Calu3 (cell line): ENCODE data around the gene IP6K3. TPM values are rescaled to one million over a fixed set of nuclear protein-coding genes. Genes with fewer than 3 reads are reported as not detected.

Experiments
- BruUV-seq: library from RNA; stranded (reverse); fragments of 400-500 nt; replicated peaks from 2 replicates; lab custom pipeline; 2021; lab: Mats Ljungman, UMichigan
- CTCF ChIA-PET: fragments of 300-600 bp; sonication (Branson Sonifier 250); formaldehyde crosslinking; loops from one replicate; lab custom pipeline; 2022; ENCODE audit warnings: antibody characterized with exemption; lab: Charles Lee
- DNase-seq: peaks from one replicate; pipeline ENCODE4 v3.0.0; 2022
- H3K27ac Mint-ChIP-seq: one replicate; pipeline ENCODE4 v1.8.0; 2022; ENCODE audit warnings: mixed read lengths; ENCODE audit not compliant: unreplicated experiment
- H3K27me3 Mint-ChIP-seq: one replicate; pipeline ENCODE4 v1.8.0; 2022; ENCODE audit warnings: mixed read lengths; ENCODE audit not compliant: unreplicated experiment
- H3K36me3 Mint-ChIP-seq: one replicate; pipeline ENCODE4 v1.8.0; 2022; ENCODE audit warnings: mild to moderate bottlenecking, moderate library complexity, mixed read lengths; ENCODE audit not compliant: insufficient read depth, unreplicated experiment
- H3K4me1 Mint-ChIP-seq: one replicate; pipeline ENCODE4 v1.8.0; 2022; ENCODE audit warnings: mild to moderate bottlenecking, low read depth, mixed read lengths; ENCODE audit not compliant: unreplicated experiment
- H3K4me3 Mint-ChIP-seq: one replicate; pipeline ENCODE4 v1.8.0; 2022; ENCODE audit warnings: mild to moderate bottlenecking, low read depth, moderate library complexity, mixed read lengths; ENCODE audit not compliant: unreplicated experiment
- H3K9me3 Mint-ChIP-seq: one replicate; pipeline ENCODE4 v1.8.0; 2022; ENCODE audit warnings: low read depth, mixed read lengths; ENCODE audit not compliant: unreplicated experiment
- intact Hi-C: fragments of 100-400 bp; cut with micrococcal nuclease; formaldehyde crosslinking; loops from one replicate; pipeline ENCODE4 v1.10.0; 2022; ENCODE audit not compliant: unreplicated experiment
- total RNA-seq: library from RNA; stranded (reverse); gene quantifications from 2 replicates; pipeline ENCODE4 v1.2.3, GENCODE V29; 2022
- TF ChIP-seq, protein P1 (sequence below): fragments of 200-600 bp; IDR thresholded peaks from one replicate; pipeline ENCODE4 v1.8.0; 2022; ENCODE audit warnings: antibody characterized with exemption; ENCODE audit not compliant: unreplicated experiment

IP6K3 gene
- total RNA-seq, 1 experiment from 2014 or later = not detected

- Mint-ChIP-seq H3K4me1 (peaks cover 22% of the 10 kb centered on the region), H3K27me3 (no peaks in the 10 kb centered on the region), H3K27ac (no peak overlapping the region), H3K36me3 (no peaks in the 10 kb centered on the region), H3K9me3 (no peaks in the 10 kb centered on the region), H3K4me3 (no peak overlapping the region)
- no TSS peak for BruUV-seq
- DNase-seq = no peak
- TF ChIP-seq, protein P1, sequence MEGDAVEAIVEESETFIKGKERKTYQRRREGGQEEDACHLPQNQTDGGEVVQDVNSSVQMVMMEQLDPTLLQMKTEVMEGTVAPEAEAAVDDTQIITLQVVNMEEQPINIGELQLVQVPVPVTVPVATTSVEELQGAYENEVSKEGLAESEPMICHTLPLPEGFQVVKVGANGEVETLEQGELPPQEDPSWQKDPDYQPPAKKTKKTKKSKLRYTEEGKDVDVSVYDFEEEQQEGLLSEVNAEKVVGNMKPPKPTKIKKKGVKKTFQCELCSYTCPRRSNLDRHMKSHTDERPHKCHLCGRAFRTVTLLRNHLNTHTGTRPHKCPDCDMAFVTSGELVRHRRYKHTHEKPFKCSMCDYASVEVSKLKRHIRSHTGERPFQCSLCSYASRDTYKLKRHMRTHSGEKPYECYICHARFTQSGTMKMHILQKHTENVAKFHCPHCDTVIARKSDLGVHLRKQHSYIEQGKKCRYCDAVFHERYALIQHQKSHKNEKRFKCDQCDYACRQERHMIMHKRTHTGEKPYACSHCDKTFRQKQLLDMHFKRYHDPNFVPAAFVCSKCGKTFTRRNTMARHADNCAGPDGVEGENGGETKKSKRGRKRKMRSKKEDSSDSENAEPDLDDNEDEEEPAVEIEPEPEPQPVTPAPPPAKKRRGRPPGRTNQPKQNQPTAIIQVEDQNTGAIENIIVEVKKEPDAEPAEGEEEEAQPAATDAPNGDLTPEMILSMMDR = no peak
- CTCF ChIA-PET = interaction anchor here (2.9 kb wide), 1 partner anchor 13 kb away, joined by 14 read pairs; no protein-coding TSS in a partner anchor
- intact Hi-C loops = no loop called here
Measured at GRCh38 chr6:33757113-33757512, 10.4 kb upstream of the IP6K3 start.

- TF ChIP-seq, protein P1 = no peak
- intact Hi-C loops = no loop called here
- Mint-ChIP-seq H3K4me1 (peaks cover 22% of the 10 kb centered on the region), H3K27me3 (no peaks in the 10 kb centered on the region), H3K36me3 (no peaks in the 10 kb centered on the region), H3K27ac (no peak overlapping the region), H3K9me3 (no peaks in the 10 kb centered on the region), H3K4me3 (no peak overlapping the region)
- CTCF ChIA-PET = interaction anchor here (2.9 kb wide), 1 partner anchor 14 kb away, joined by 14 read pairs; no protein-coding TSS in a partner anchor
- no TSS peak for BruUV-seq
- no peak for DNase-seq
Measured at GRCh38 chr6:33756211-33756954, 9.7 kb upstream of the IP6K3 start.

GRCh38 chr6:33755070-33755869, 8.6 kb upstream of the IP6K3 start:
- DNase-seq = no peak
- TF ChIP-seq, protein P1 = no peak
- no peak overlapping the region for H3K4me3 Mint-ChIP-seq
- H3K36me3 Mint-ChIP-seq = no peaks in the 10 kb centered on the region
- intact Hi-C loops = no loop called here
- BruUV-seq = no TSS peak
- no peaks in the 10 kb centered on the region for H3K9me3 Mint-ChIP-seq
- H3K27me3 Mint-ChIP-seq = peaks cover 3% of the 10 kb centered on the region
- CTCF ChIA-PET = no interaction called here
- no peak overlapping the region for H3K27ac Mint-ChIP-seq
- H3K4me1 Mint-ChIP-seq = peaks cover 22% of the 10 kb centered on the region

DNA sequence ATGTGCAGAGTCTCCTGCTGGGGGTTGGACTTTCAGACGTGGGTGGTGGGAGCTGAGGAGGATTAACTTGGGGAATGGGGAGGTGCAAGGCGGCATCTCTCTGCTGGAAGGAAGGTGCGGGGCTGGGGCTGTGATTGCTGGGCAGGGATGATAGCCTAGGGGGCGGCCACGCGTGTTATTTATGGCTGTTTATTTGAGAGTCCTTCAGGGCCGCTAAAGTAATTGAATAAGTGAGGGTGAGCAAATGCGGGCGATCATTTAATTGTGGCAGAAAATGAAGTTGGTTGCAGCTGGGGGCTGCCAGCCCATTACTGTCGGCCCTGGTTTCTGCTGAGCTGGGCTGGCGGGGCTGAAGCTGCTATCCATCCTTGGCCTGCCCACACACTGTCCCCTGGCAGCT, 7.5 kb upstream of the IP6K3 start:
- Mint-ChIP-seq H3K27me3 (peaks cover 14% of the 10 kb centered on the region), H3K4me1 (peaks cover 21% of the 10 kb centered on the region)

More for the DNA sequence above, 7.5 kb upstream of the IP6K3 start:
- Mint-ChIP-seq H3K4me3 (no peak overlapping the region), H3K27ac (no peak overlapping the region), H3K9me3 (no peaks in the 10 kb centered on the region), H3K36me3 (no peaks in the 10 kb centered on the region)
- TF ChIP-seq, protein P1 = no peak
- BruUV-seq = no TSS peak
- CTCF ChIA-PET = interaction anchor here (0.6 kb wide), 1 partner anchor 1955 kb away, joined by 3 read pairs; no protein-coding TSS in a partner anchor
- intact Hi-C loops = no loop called here
- DNase-seq = no peak
